GM12878 (cell line): ENCODE results near the gene MCM6.

Source experiments
- BRCA1 ChIP-seq: IDR thresholded peaks from 2 replicates; pipeline ENCODE4 v1.6.1; 2011; ENCODE audit warnings: low read depth, low read length, improper control_type of control experiment
- RAD21 ChIP-seq: IDR thresholded peaks from 2 replicates; pipeline ENCODE4 v1.6.1; 2011; ENCODE audit warnings: mild to moderate bottlenecking, low read depth, low read length, moderate library complexity; ENCODE audit not compliant: insufficient read depth
- SIN3A ChIP-seq: IDR thresholded peaks from 2 replicates; pipeline ENCODE4 v1.6.1; 2012; ENCODE audit warnings: low read depth, low read length, improper control_type of control experiment

DNA sequence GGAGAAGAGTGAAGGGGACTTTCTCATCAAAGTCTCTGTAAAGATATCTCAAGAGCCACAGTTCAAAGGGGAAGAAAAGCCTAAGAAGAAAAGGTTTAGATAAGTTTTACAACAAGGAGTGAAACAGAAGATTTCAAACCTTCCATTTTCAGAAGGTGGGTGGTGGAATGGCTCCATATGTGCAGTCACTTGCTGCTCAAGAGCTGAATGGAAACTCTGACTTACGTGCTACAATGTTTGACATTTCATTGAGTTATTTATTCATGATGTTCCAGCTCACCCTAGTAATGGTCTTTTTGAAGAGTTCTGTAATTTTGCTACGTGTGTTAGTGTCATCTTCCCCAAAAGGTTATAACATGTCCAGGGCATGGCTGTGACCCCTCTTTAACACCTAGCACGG, 61.0 kb downstream of the MCM6 start:
- no peak for TF ChIP-seq BRCA1
- no peak for TF ChIP-seq RAD21
- TF ChIP-seq SIN3A: no peak
